ENCODE measurements around the gene DMBX1.

Gene DMBX1

GRCh38 chr1:46480959-46481646 is 8.5 kb upstream of the DMBX1 start:
- no peak overlapping the region for H3K4me3 ChIP-seq (ENCODE audit: low read depth, low read length)

DNA sequence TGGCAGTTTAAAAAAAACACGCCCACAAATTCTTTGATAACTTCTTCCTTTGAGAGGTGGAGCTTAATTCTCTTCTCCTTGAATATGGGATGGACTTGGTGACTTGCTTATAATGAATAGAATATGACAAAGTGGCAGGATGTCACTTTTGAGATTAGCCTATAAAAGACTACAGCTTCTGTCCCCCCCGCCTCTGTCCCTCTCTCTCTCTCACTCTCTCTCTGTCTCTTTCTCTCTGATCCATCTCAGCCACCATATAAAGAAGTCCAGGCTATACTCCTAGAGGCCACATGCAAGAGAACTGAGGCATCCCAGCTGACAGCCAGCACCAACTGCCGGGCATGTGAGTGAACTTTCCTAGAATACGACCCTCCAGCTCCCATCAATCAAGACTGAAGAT is 7.7 kb upstream of the DMBX1 start:
- H3K4me3 ChIP-seq (ENCODE audit: low read depth, low read length), result no peak overlapping the region

DNA sequence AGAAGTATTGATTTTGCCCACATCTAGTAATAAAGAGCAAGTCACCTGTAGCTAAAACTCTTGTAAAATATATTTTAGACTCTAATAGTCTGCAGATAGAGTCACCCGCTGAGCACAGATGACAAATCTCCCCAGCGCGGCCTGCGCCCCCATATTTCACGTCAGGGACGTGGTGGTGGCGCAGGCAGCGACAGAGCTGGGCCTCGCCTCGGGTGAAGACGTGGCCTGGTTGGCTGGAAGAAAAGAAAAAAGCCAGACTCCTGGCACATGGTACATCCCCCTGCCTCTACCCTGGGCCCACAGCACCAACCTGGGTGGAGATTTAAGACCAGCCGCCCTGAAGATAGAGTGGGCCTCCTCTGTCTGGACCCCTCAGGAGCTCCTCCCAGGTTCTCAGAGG is 6.0 kb upstream of the DMBX1 start:
- no peak overlapping the region for H3K4me3 ChIP-seq (ENCODE audit: low read depth, low read length)

DNA sequence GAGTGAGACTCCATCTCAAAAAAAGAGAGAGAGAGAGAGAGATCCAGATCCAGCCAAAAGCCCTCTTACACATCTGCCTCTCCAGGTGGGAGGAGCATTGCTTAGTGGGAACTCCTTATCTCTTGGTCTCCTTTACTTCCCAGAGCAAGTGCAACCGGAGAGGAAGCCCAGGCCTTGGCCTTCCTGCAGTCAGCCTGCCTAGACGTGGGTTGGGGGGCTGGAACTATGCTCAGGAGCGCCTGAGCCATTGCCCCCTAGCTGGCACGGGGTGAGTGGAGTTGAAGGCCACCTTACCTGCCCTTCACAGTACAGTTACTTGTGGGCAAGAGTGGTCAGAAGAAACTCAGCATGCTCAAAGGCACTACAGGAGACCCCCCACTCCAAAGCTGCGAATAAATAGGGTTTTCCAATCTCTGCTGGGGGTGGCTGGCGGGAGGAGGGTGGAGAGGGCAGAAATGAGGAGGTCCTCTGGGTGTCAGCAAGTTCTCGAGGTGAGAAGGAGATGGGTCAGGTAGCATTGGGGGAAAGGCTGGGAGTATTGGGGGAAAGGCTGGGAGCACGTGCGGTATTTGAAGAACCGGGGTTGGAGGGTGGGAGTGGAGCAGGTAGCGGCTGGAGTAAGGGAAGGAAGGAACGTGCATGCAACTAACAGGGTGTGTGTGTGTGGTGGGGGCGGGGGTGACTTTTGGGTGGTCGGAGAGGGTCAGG is 4.7 kb upstream of the DMBX1 start:
- no peak overlapping the region for H3K4me3 ChIP-seq (ENCODE audit: low read depth, low read length)

DNA sequence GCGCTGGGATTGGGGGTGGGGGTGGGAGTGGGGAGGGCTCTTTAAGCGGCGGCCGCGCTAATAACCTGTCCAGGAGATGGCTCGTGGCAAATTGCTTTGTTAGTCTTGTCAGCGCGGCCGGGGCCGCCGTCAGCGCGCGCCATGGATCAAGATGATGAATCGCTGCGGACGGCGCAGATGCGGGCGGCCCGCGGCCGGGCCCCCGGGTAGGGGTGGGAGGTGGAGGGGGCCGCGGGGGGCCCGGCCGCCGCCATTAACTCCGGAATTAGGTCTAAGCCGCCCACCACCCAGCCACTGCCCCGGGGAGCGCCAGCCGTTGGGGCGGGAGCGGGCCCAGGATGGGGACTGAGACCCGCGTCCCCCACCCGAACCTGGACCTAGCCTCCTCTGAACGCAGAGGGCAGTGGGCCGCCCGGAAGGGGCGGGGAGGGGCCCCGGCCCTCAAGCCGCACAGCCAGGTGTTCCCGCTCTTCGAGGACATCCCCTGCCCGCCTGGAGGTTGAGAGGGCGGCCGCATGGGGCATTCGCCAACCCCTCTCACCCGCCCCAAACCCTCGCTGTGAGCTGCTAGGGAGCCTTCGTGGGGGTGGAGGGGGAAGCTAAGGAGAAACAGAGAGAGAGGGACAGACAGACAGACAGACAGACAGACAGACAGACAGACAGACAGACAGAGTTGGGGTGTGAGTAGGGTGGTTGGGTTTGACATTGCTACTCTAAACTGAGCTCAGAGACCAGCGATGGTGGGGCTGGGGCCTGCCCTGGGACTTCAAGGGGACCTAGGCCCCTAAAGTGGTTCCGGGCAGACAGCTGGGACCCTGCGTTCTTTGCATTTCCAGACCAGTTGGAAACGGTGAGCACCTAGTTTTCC is 3.8 kb upstream of the DMBX1 start:
- H3K4me3 ChIP-seq (ENCODE audit: low read depth, low read length), result peak overlapping the region; percentile 20

DNA sequence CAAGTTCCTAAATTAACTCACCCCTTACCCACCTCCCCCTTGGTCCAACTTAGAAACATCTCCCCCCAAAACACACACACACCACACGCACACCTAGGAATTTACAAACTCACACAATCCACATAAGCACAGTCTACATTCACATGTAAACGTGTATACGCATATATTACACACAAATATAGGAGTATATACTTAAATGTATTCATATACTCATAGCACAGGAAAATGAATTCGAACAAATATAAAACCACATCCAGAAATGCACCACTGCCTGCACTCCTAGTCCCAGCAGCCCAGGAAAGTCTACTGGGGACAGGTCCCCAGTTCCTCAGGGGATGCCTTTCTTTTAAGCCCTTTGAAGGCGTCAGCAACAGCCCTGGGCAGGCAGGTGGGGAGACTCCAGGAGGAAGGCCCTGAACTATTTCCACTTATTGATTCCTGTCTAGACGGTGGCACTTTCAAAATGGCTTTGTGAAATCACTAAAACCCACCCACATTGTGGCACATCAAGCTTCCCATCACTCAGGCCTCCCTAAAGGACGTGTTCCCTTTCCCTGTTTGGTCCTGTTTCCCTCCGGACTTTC is 3.1 kb upstream of the DMBX1 start:
- no peak overlapping the region for H3K4me3 ChIP-seq (ENCODE audit: low read depth, low read length)

- no peak overlapping the region for H3K4me3 ChIP-seq (ENCODE audit: low read depth, low read length)
Observed at GRCh38 chr1:46487818-46488218, 1.8 kb upstream of the DMBX1 start.

DNA sequence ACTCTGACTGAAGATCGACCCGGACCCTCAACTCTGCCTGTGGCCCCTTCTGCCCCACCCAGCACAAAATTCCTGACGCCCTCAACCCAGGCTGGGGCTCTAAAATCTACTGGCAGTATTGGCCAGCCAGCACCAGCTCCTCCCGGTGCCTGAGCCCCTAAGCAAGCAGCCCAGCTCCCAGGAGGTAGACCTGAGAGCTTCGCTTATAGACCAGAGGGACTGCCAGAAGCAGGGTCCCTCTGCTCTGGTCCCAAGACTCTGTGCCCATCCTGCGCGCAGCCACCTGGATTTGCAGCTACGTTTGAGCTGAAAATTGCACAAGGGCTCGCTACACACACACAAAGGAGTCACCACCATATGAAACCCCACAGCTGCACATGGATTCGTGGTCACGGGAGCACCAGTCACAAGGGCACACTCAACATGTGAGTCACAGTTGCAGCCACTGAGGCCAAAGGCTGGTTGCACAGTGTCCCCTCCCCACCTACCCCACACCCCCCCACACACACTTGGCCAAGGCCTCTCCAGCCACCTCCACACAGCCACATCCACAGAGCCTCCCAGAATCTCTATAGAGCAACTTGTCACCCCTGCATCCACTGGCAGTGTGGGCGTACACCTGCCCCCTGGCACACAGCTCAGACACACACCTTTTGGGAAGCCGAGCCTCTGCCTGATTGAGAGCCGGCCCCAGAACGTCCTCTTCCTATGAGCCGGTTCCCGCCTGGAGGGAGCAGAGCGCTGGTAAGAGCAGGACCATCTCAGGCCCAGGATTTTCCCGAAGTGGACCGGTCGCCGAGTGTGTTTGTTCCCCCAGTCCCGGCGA is 1.1 kb upstream of the DMBX1 start:
- H3K4me3 ChIP-seq (ENCODE audit: low read depth, low read length), result no peak overlapping the region

GRCh38 chr1:46489169-46489637 is 433 bp upstream of the DMBX1 start:
- peak overlapping the region; percentile 17 for H3K4me3 ChIP-seq (ENCODE audit: low read depth, low read length)

DNA sequence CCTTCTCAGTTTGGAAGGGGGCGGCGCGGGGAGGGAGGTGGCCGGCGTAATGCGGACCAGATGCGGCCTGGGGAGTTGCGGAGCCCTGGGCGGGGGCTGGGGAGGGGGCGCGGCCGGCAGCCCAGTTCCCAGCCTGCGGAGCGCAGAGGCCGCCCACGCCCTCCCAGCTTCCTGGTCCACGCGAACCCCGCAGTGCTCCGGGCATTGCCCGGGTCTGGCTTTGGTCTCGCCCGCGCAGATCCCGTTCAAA is 695 bp downstream of the DMBX1 start:
- no peak overlapping the region for H3K4me3 ChIP-seq (ENCODE audit: low read depth, low read length)

- no peak overlapping the region for H3K4me3 ChIP-seq (ENCODE audit: low read depth, low read length)
Observed at GRCh38 chr1:46490656-46491442, 1.2 kb downstream of the DMBX1 start.

GRCh38 chr1:46491443-46492268 is 2.0 kb downstream of the DMBX1 start:
- H3K4me3 ChIP-seq (ENCODE audit: low read depth, low read length), result no peak overlapping the region

DNA sequence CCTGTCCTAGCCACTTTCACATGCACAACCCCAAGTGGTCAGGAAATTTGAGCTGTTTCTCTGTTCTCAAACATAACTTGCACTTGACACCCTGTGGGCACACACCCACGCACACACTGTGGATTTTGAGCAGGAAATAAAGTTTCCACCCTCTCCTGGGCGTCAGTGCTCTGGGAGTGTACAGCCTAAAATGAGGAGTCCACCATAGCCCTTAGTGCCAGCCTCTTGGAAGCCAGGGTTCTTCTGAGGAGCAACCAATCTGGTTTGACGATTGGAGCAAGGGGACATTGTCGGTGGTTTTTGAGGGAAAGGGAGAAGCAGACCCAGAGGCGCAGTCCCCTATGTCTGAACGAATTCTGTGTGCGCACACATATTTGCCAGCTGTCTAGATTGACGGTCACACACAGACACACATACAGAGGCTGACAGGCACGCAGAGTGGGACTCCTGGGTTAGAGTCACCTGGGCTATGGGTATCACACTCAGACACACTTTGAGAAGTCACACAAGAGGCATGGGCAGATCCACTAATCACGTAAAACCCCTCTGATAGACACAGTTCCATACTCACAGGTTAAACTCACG is 2.7 kb downstream of the DMBX1 start:
- no peak overlapping the region for H3K4me3 ChIP-seq (ENCODE audit: low read depth, low read length)

DNA sequence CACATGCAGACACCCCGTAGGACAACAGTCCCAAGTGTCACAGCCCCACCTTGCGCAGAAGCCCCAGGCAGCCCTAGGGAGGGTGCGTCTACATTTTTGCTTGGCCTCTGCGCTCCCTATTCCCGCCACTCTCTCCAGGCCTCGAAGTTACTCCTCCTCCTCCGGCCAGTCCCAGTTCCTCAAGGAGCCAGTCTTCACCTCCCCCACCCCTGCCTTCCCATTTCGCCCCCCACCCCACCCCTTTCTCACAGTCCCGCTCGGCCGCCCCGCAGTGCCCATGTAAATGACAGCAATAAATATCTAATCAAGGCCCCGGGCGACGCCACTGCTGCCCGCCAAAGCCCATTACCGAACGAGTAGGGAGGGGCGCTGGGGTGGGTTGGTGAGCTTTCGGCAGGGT is 3.2 kb downstream of the DMBX1 start:
- no peak overlapping the region for H3K4me3 ChIP-seq (ENCODE audit: low read depth, low read length)

- no peak overlapping the region for H3K4me3 ChIP-seq (ENCODE audit: low read depth, low read length)
Observed at GRCh38 chr1:46493316-46494032, 3.8 kb downstream of the DMBX1 start.

GRCh38 chr1:46494910-46495309 is 5.3 kb downstream of the DMBX1 start:
- no peak overlapping the region for H3K4me3 ChIP-seq (ENCODE audit: low read depth, low read length)

DNA sequence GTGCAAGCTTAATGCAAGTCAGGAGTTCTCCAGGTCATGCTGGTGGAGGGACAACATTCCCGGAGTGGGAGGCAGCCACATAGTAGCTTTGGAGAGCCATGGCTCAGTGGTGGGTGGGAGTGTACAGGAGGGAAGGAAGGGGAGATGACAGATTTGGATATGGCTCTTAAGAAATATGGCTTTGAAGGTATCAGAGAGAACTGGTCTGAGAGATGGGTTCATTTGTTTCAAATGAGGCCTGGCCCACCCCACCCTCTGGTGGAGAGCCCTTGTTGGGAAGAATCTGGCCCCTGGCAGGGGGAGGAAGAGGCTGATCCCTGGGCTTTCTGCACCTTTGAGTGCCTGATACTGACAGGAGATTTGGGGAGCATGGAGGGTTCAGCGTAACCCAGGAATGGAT is 6.1 kb downstream of the DMBX1 start:
- H3K4me3 ChIP-seq (ENCODE audit: low read depth, low read length), result no peak overlapping the region

DNA sequence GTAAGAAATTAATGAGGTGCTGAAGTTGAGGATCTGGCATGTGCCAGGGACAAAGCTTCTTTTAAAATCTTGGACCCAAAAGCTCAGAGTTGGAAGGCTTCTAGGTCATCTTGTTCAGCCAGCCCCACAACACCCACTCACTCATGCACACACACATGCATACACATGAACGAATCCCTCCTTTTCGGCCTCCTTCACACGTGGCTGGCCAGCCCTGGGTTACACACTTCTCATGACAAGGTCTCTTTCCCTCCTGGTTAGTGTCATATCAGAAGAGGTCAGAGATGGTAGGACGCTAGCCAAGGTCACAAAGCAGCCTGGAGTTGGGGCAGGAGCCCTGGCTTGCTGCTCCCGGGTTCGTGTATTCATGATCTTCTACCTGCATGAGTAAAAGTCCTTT is 6.9 kb downstream of the DMBX1 start:
- no peak overlapping the region for H3K4me3 ChIP-seq (ENCODE audit: low read depth, low read length)

Measured in iPS-11a (cell line).